Measurements from ENCODE around the gene TREM2. TPM values are rescaled to one million over a fixed set of nuclear protein-coding genes. Genes with fewer than 3 reads are reported as not detected.
A peak's percentile ranks its signal among the peaks of the same experiment; 100 is the strongest.

Gene TREM2
- total and polyA plus RNA-seq, 2 experiments from 2014 or later = 2.2 to 2.5 TPM

GRCh38 chr6:41194386-41194785 is 31.5 kb upstream of the TREM2 start:
- Histone ChIP-seq H3K9me2 (replicated peaks; ENCODE audit: insufficient read depth) (no peaks in the 10 kb centered on the region), H3K4me3 (no peak overlapping the region), H3K9me3 (ENCODE audit: low read depth) (no peaks in the 10 kb centered on the region), H3K4me2 (no peak overlapping the region), H3K36me3 (replicated peaks; ENCODE audit: insufficient read depth, low read depth) (no peaks in the 10 kb centered on the region), H3K4me1 (ENCODE audit: insufficient read depth) (no peaks in the 10 kb centered on the region), H2AFZ (no peak overlapping the region), H3K27ac (no peak overlapping the region), H4K20me1 (ENCODE audit: insufficient read depth, poor library complexity, severe bottlenecking) (no peaks in the 10 kb centered on the region), H3K79me2 (no peaks in the 10 kb centered on the region), H3K27me3 (peaks cover 21% of the 10 kb centered on the region)
- no peak for DNase-seq (ENCODE audit: low spot score)
- WGBS (ENCODE audit: low lambda C conversion rate, missing lambda C conversion rate) = 96% methylated on average over 3 of the region's 3 CpGs
- no peak for TF ChIP-seq EZH2 (IDR thresholded peaks at IDR 0.05; ENCODE audit: borderline replicate concordance)
- no peak for TF ChIP-seq CTCF (IDR thresholded peaks at IDR 0.05; ENCODE audit: poor library complexity)
- no peak for TF ChIP-seq EZH2phosphoT487 (IDR thresholded peaks at IDR 0.05; ENCODE audit: low read depth, severe bottlenecking, unreplicated experiment)

- H4K20me1 ChIP-seq (ENCODE audit: insufficient read depth, poor library complexity, severe bottlenecking) = no peaks in the 10 kb centered on the region
- TF ChIP-seq CTCF (IDR thresholded peaks at IDR 0.05; ENCODE audit: poor library complexity) (no peak), EZH2phosphoT487 (IDR thresholded peaks at IDR 0.05; ENCODE audit: low read depth, severe bottlenecking, unreplicated experiment) (no peak)
- no peak overlapping the region for H3K4me3 ChIP-seq
- no peaks in the 10 kb centered on the region for H3K4me1 ChIP-seq (ENCODE audit: insufficient read depth)
- DNase-seq (ENCODE audit: low spot score) = no peak
- H3K27ac ChIP-seq = no peak overlapping the region
- H3K4me2 ChIP-seq = no peak overlapping the region
- H3K9me3 ChIP-seq (ENCODE audit: low read depth) = no peaks in the 10 kb centered on the region
- H3K79me2 ChIP-seq = no peaks in the 10 kb centered on the region
- peaks cover 21% of the 10 kb centered on the region for H3K27me3 ChIP-seq
- H3K36me3 ChIP-seq (replicated peaks; ENCODE audit: insufficient read depth, low read depth) = no peaks in the 10 kb centered on the region
- H2AFZ ChIP-seq = no peak overlapping the region
- WGBS (ENCODE audit: low lambda C conversion rate, missing lambda C conversion rate) = 49% methylated on average over 2 of the region's 5 CpGs
- no peaks in the 10 kb centered on the region for H3K9me2 ChIP-seq (replicated peaks; ENCODE audit: insufficient read depth)
Observed at GRCh38 chr6:41193884-41194283, 31.0 kb upstream of the TREM2 start.

- Histone ChIP-seq H3K4me3 (no peak overlapping the region), H3K4me2 (no peak overlapping the region), H3K27me3 (peaks cover 21% of the 10 kb centered on the region), H3K36me3 (replicated peaks; ENCODE audit: insufficient read depth, low read depth) (no peaks in the 10 kb centered on the region), H3K4me1 (ENCODE audit: insufficient read depth) (no peaks in the 10 kb centered on the region), H3K79me2 (no peaks in the 10 kb centered on the region), H3K9me2 (replicated peaks; ENCODE audit: insufficient read depth) (no peaks in the 10 kb centered on the region), H4K20me1 (ENCODE audit: insufficient read depth, poor library complexity, severe bottlenecking) (no peaks in the 10 kb centered on the region), H2AFZ (no peak overlapping the region), H3K27ac (no peak overlapping the region), H3K9me3 (ENCODE audit: low read depth) (no peaks in the 10 kb centered on the region)
- no peak for TF ChIP-seq EZH2 (IDR thresholded peaks at IDR 0.05; ENCODE audit: borderline replicate concordance)
- TF ChIP-seq EZH2phosphoT487 (IDR thresholded peaks at IDR 0.05; ENCODE audit: low read depth, severe bottlenecking, unreplicated experiment) = no peak
- TF ChIP-seq CTCF (IDR thresholded peaks at IDR 0.05; ENCODE audit: poor library complexity) = no peak
- WGBS (ENCODE audit: low lambda C conversion rate, missing lambda C conversion rate) = 84% methylated on average over 5 of the region's 5 CpGs
- no peak for DNase-seq (ENCODE audit: low spot score)
Observed at GRCh38 chr6:41193171-41193734, 30.3 kb upstream of the TREM2 start.

- TF ChIP-seq EZH2phosphoT487 (IDR thresholded peaks at IDR 0.05; ENCODE audit: low read depth, severe bottlenecking, unreplicated experiment) (no peak), CTCF (IDR thresholded peaks at IDR 0.05; ENCODE audit: poor library complexity) (peak; percentile 48)
- H3K27ac ChIP-seq = no peak overlapping the region
- no peak overlapping the region for H2AFZ ChIP-seq
- no peak overlapping the region for H3K4me3 ChIP-seq
- H3K4me2 ChIP-seq = no peak overlapping the region
- H3K79me2 ChIP-seq = no peaks in the 10 kb centered on the region
- WGBS (ENCODE audit: low lambda C conversion rate, missing lambda C conversion rate) = 20% methylated on average over 6 of the region's 6 CpGs
- no peaks in the 10 kb centered on the region for H3K4me1 ChIP-seq (ENCODE audit: insufficient read depth)
- H4K20me1 ChIP-seq (ENCODE audit: insufficient read depth, poor library complexity, severe bottlenecking) = no peaks in the 10 kb centered on the region
- H3K27me3 ChIP-seq = peaks cover 14% of the 10 kb centered on the region
- H3K36me3 ChIP-seq (replicated peaks; ENCODE audit: insufficient read depth, low read depth) = no peaks in the 10 kb centered on the region
- H3K9me3 ChIP-seq (ENCODE audit: low read depth) = no peaks in the 10 kb centered on the region
- no peaks in the 10 kb centered on the region for H3K9me2 ChIP-seq (replicated peaks; ENCODE audit: insufficient read depth)
- peak; percentile 60 for DNase-seq (ENCODE audit: low spot score)
Observed at GRCh38 chr6:41191569-41191968, 28.7 kb upstream of the TREM2 start.

Data from hepatocyte (in vitro differentiated cells).